HG03103 (cell line): Measurements from ENCODE around the gene MATR3.
A peak's percentile ranks its signal among the peaks of the same experiment; 100 is the strongest.
"Not testable (repeated sequence)": the region's sequence is repeated elsewhere in the genome, so short reads cannot be mapped to it uniquely, and the experiment has no call there.

Experiments
- ATAC-seq: cut with Tn5 transposase; IDR thresholded peaks from one replicate; pipeline ENCODE4 v1.9.1; 2021; ENCODE audit warnings: low read depth; ENCODE audit not compliant: unreplicated experiment

Gene MATR3

GRCh38 chr5:139296862-139297326 is 3.4 kb downstream of the MATR3 start:
- ATAC-seq, result no peak

- no peak for ATAC-seq
These were observed 4.0 kb downstream of the MATR3 start for GRCh38 chr5:139297439-139298133.

- no peak for ATAC-seq
These were observed 4.7 kb downstream of the MATR3 start for GRCh38 chr5:139298242-139298641.

- no peak for ATAC-seq
These were observed 5.9 kb downstream of the MATR3 start for GRCh38 chr5:139299486-139299885.

GRCh38 chr5:139301808-139302499 is 8.4 kb downstream of the MATR3 start:
- ATAC-seq, result no peak

- ATAC-seq, result no peak
These were observed 11.1 kb downstream of the MATR3 start for GRCh38 chr5:139304391-139305324.

GRCh38 chr5:139306197-139306596 is 12.7 kb downstream of the MATR3 start:
- ATAC-seq, result no peak

GRCh38 chr5:139306628-139307379 is 13.3 kb downstream of the MATR3 start:
- no peak for ATAC-seq

GRCh38 chr5:139308797-139309196 is 15.3 kb downstream of the MATR3 start:
- ATAC-seq, result no peak

GRCh38 chr5:139310715-139311186 is 17.2 kb downstream of the MATR3 start:
- ATAC-seq, result not testable (repeated sequence)

GRCh38 chr5:139312075-139312474 is 18.5 kb downstream of the MATR3 start:
- no peak for ATAC-seq

- no peak for ATAC-seq
These were observed 20.7 kb downstream of the MATR3 start for GRCh38 chr5:139314276-139314675.

- ATAC-seq, result no peak
These were observed 21.6 kb downstream of the MATR3 start for GRCh38 chr5:139315056-139315615.

- no peak for ATAC-seq
These were observed 42.3 kb downstream of the MATR3 start for GRCh38 chr5:139335811-139336210.

GRCh38 chr5:139340051-139340450 is 46.5 kb downstream of the MATR3 start:
- no peak for ATAC-seq

- no peak for ATAC-seq
These were observed 47.7 kb downstream of the MATR3 start for GRCh38 chr5:139341187-139341688.

- ATAC-seq, result peak; percentile 91
These were observed 48.3 kb downstream of the MATR3 start, which contains the start of gene PAIP2 for GRCh38 chr5:139341689-139342422. TSS of gene PAIP2 (plus strand) at chr5:139341854. CDS start at chr5:139363785, 21,931 bp downstream.

- peak; percentile 48 for ATAC-seq
These were observed 48.8 kb downstream of the MATR3 start for GRCh38 chr5:139342423-139342723.

- no peak for ATAC-seq
These were observed 49.9 kb downstream of the MATR3 start for GRCh38 chr5:139343476-139343875.
